Fibroblast of skin of scalp (primary cell): ENCODE results near the gene IGLL5.
"Not testable (repeated sequence)": the region's sequence is repeated elsewhere in the genome, so short reads cannot be mapped to it uniquely, and the experiment has no call there.

ENCODE experiments used
- DNase-seq: peaks from one replicate; pipeline ENCODE4 v3.0.0-alpha.2; 2013

Gene IGLL5

GRCh38 chr22:22884888-22885840 lies 2.5 kb upstream of the IGLL5 start:
- DNase-seq, result no peak

GRCh38 chr22:22886546-22886945 lies 1.1 kb upstream of the IGLL5 start:
- DNase-seq, result no peak

GRCh38 chr22:22888571-22889353 lies 1.1 kb downstream of the IGLL5 start:
- no peak for DNase-seq

- no peak for DNase-seq
Observed at GRCh38 chr22:22890085-22890484, 2.5 kb downstream of the IGLL5 start.

GRCh38 chr22:22891139-22891621 lies 3.6 kb downstream of the IGLL5 start:
- DNase-seq, result no peak

- no peak for DNase-seq
Observed at GRCh38 chr22:22892096-22893052, 4.8 kb downstream of the IGLL5 start.

- DNase-seq, result no peak
Observed at GRCh38 chr22:22893077-22893805, 5.6 kb downstream of the IGLL5 start.

- DNase-seq, result no peak
Observed at GRCh38 chr22:22893891-22894739, 6.5 kb downstream of the IGLL5 start.

GRCh38 chr22:22894740-22895731 lies 7.4 kb downstream of the IGLL5 start:
- DNase-seq, result no peak

GRCh38 chr22:22895776-22896445 lies 8.3 kb downstream of the IGLL5 start:
- DNase-seq, result no peak

GRCh38 chr22:22896601-22897000 lies 9.0 kb downstream of the IGLL5 start:
- DNase-seq, result no peak

GRCh38 chr22:22897091-22897490 lies 9.5 kb downstream of the IGLL5 start:
- no peak for DNase-seq

- DNase-seq, result no peak
Observed at GRCh38 chr22:22897947-22898346, 10.3 kb downstream of the IGLL5 start.

GRCh38 chr22:22898411-22898950 lies 10.9 kb downstream of the IGLL5 start:
- DNase-seq, result not testable (repeated sequence)

- DNase-seq, result not testable (repeated sequence)
Observed at GRCh38 chr22:22899342-22900080, 11.9 kb downstream of the IGLL5 start.

GRCh38 chr22:22900527-22901205 lies 13.1 kb downstream of the IGLL5 start:
- DNase-seq, result not testable (repeated sequence)
